ENCODE data around the gene LBHD2. TPM values are rescaled to one million over a fixed set of nuclear protein-coding genes. Genes with fewer than 3 reads are reported as not detected.
A peak's percentile ranks its signal among the peaks of the same experiment; 100 is the strongest.

The LBHD2 gene
- total and polyA plus RNA-seq, 2 of the 13 experiments (the other 11 are each of a cell fraction or from before 2014, with no cell fraction given), result 0.67 to 1.00 TPM

DNA sequence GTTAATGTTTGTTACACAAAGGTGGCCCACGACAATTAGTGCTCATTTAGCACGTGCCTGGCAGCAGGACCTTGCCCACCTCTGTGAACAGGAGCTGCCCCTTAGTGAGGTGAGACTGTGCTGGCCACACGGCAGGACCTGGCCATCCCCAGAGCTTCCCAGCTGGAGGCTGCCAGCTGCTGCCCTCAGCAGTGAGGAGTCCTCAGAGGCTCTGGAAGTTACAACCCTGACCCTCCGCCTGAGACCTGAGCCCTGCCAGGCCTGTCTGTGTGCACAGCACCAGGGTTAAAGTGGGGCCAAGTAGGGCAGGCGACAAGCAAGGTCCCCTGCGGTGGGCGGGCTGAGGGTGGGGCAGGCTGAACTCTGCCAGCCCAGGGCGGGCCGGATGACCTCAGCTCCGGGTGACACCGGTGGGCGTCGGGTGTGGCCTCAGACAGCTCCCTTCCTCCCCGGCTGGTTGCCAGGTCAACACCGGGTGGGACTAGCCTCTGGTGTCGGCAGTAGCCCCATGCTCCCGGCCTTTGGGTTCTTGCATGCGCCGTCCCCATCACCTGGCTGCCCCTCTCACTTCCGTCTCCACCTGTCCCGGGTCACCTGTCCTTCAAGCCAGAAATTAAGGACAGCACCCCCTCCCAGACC lies 9.2 kb upstream of the LBHD2 start:
- Histone ChIP-seq H3K9me3 (ENCODE audit: low read length) (no peaks in the 10 kb centered on the region), H3K4me3 (replicated peaks in 1 of 3; ENCODE audit: insufficient read depth in 1 of 3, low read depth in 2 of 3, low read length in 3 of 3) (peak overlapping the region; percentile 56 to 76 (median 62)), H3K4me2 (ENCODE audit: low read depth, low read length) (peak overlapping the region; percentile 76), H3K4me1 (ENCODE audit: insufficient read depth, low read length) (peaks cover 71% of the 10 kb centered on the region), H3K9ac (ENCODE audit: insufficient read depth, low read depth, low read length) (peak overlapping the region; percentile 32), H3K27ac (ENCODE audit: extremely low read length, insufficient read depth, low read length) (no peak overlapping the region), H3K36me3 (replicated peaks in 1 of 2; ENCODE audit: control insufficient read depth in 1 of 2, insufficient read depth in 2 of 2, low read length in 2 of 2) (no peaks in the 10 kb centered on the region), H3K27me3 (ENCODE audit: control insufficient read depth in 1 of 2, insufficient read depth in 2 of 2, low read length in 2 of 2) (peaks cover 5 to 48% of the 10 kb centered on the region in 2 experiments; a peak in 4 of 5 replicates), H2AFZ (ENCODE audit: low read length) (no peak overlapping the region), H4K20me1 (ENCODE audit: insufficient read depth, low read length) (no peaks in the 10 kb centered on the region), H3K79me2 (ENCODE audit: insufficient read depth, low read length) (no peaks in the 10 kb centered on the region)
- BruUV-seq (replicated peaks), result no TSS peak
- ATAC-seq (peak; percentile 42), DNase-seq (ENCODE audit: low spot score) (peak; percentile 70), FAIRE-seq (no peak)
- CTCF ChIA-PET (ENCODE audit: low intra/inter-chr PET ratio, low total read pairs), result interaction anchor here (1.7 kb wide), 1 partner anchor 218 kb away, joined by 6 read pairs; no protein-coding TSS in a partner anchor
- in situ Hi-C loops (cut with HindIII; ENCODE audit: extremely low pct_ligation_motif_present, low pct_unique_long_range_greater_than_20kb) (loop anchor here (5.0 kb wide), 1 partner anchor 217 kb away; no protein-coding TSS in a partner anchor), intact Hi-C loops (cut with micrococcal nuclease; ENCODE audit: unreplicated experiment) (no loop called here)
- POLR2A ChIA-PET, result interaction anchor here (1.0 to 3.1 kb wide), 6 partner anchors 20 to 380 kb away, joined by 3 to 26 read pairs (median 10); partner anchors contain the start of genes EIF5 and EXOC3L4
- WGBS (ENCODE audit: low lambda C conversion rate), result 0% methylated on average over 2 of the region's 21 CpGs
- no peak for TF ChIP-seq ZNF670 (CRISPR knock-in tag; IDR thresholded peaks at IDR 0.05; ENCODE audit: borderline replicate concordance)
- TF ChIP-seq ZSCAN25 (CRISPR knock-in tag; IDR thresholded peaks at IDR 0.05), result peak; percentile 30; the same call in 1 of the 2 replicates
- TF ChIP-seq SKI (IDR thresholded peaks at IDR 0.05; ENCODE audit: partially characterized antibody), result no peak
- peak; percentile 18; the same call in 1 of the 2 replicates for TF ChIP-seq ARNT2 (CRISPR knock-in tag; IDR thresholded peaks at IDR 0.05; ENCODE audit: low read depth)
- TF ChIP-seq, protein P1, sequence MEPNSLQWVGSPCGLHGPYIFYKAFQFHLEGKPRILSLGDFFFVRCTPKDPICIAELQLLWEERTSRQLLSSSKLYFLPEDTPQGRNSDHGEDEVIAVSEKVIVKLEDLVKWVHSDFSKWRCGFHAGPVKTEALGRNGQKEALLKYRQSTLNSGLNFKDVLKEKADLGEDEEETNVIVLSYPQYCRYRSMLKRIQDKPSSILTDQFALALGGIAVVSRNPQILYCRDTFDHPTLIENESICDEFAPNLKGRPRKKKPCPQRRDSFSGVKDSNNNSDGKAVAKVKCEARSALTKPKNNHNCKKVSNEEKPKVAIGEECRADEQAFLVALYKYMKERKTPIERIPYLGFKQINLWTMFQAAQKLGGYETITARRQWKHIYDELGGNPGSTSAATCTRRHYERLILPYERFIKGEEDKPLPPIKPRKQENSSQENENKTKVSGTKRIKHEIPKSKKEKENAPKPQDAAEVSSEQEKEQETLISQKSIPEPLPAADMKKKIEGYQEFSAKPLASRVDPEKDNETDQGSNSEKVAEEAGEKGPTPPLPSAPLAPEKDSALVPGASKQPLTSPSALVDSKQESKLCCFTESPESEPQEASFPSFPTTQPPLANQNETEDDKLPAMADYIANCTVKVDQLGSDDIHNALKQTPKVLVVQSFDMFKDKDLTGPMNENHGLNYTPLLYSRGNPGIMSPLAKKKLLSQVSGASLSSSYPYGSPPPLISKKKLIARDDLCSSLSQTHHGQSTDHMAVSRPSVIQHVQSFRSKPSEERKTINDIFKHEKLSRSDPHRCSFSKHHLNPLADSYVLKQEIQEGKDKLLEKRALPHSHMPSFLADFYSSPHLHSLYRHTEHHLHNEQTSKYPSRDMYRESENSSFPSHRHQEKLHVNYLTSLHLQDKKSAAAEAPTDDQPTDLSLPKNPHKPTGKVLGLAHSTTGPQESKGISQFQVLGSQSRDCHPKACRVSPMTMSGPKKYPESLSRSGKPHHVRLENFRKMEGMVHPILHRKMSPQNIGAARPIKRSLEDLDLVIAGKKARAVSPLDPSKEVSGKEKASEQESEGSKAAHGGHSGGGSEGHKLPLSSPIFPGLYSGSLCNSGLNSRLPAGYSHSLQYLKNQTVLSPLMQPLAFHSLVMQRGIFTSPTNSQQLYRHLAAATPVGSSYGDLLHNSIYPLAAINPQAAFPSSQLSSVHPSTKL (CRISPR knock-in tag; IDR thresholded peaks at IDR 0.05), result no peak
- peak; percentile 12; the same call in 1 of the 2 replicates for TF ChIP-seq MYC (CRISPR knock-in tag; IDR thresholded peaks at IDR 0.05; ENCODE audit: borderline replicate concordance)
- TF ChIP-seq TBX2 (CRISPR knock-in tag; IDR thresholded peaks at IDR 0.05; ENCODE audit: borderline replicate concordance), result peak; percentile 50; the same call in 1 of the 2 replicates
- no peak for TF ChIP-seq KLF13 (CRISPR knock-in tag; IDR thresholded peaks at IDR 0.05)
- TF ChIP-seq ZNF335 (CRISPR knock-in tag; IDR thresholded peaks at IDR 0.05), result 0 out of 2 replicates have a peak, but pooled peaks have one; percentile 2
- TF ChIP-seq, protein P2, sequence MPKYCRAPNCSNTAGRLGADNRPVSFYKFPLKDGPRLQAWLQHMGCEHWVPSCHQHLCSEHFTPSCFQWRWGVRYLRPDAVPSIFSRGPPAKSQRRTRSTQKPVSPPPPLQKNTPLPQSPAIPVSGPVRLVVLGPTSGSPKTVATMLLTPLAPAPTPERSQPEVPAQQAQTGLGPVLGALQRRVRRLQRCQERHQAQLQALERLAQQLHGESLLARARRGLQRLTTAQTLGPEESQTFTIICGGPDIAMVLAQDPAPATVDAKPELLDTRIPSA (CRISPR knock-in tag; IDR thresholded peaks at IDR 0.05; ENCODE audit: borderline replicate concordance), result no peak
- 0 out of 2 replicates have a peak, but pooled peaks have one; percentile 12 for TF ChIP-seq SAFB2 (CRISPR knock-in tag; IDR thresholded peaks at IDR 0.05; ENCODE audit: borderline replicate concordance, low read depth)
- no peak for TF ChIP-seq TP53 (CRISPR knock-in tag; conservative IDR thresholded peaks at IDR 0.05)
- TF ChIP-seq, protein P3, sequence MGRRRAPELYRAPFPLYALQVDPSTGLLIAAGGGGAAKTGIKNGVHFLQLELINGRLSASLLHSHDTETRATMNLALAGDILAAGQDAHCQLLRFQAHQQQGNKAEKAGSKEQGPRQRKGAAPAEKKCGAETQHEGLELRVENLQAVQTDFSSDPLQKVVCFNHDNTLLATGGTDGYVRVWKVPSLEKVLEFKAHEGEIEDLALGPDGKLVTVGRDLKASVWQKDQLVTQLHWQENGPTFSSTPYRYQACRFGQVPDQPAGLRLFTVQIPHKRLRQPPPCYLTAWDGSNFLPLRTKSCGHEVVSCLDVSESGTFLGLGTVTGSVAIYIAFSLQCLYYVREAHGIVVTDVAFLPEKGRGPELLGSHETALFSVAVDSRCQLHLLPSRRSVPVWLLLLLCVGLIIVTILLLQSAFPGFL (CRISPR knock-in tag; IDR thresholded peaks at IDR 0.05), result no peak
- no peak for TF ChIP-seq ZNF678 (CRISPR knock-in tag; IDR thresholded peaks at IDR 0.05)
- TF ChIP-seq ZNF264 (CRISPR knock-in tag; IDR thresholded peaks at IDR 0.05), result no peak
- no peak; the same call in 1 of the 2 replicates for TF ChIP-seq KDM4B (CRISPR knock-in tag; IDR thresholded peaks at IDR 0.05)
